ENCODE data around the gene INHBE.

The INHBE gene

DNA sequence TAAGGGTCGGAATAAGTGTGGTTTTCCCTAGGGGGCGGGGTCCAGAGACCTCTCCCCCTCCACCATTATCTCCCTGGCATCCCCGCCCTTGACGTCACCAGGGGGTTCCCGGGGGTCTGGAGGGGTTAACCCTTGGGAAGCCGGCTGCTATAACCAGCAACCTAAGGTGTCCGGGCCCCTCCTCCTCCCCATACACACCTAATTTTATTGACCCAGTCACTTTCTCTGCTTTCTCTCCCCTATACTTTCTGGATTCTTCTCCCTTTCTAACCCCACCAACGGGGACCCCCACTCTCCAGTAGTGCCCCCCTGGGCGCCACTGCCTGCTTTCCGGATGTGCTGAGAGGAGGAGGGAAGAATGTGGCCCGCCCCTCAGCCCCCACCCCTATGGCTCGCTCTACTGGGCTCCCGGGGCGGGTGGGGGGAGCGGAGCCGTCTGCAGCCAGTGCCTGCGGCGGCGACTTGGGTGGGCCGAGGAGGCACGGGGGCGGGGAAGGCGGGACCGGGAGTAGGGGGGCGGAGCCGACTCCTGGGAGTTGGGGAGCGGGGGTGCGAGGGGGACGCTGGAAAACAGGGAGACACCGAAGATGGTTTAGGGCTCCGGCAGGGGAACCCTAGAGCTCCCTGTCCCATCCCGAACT, 6.3 kb downstream of the INHBE start:
- DNase-seq (ENCODE audit: low spot score) = no peak

DNA sequence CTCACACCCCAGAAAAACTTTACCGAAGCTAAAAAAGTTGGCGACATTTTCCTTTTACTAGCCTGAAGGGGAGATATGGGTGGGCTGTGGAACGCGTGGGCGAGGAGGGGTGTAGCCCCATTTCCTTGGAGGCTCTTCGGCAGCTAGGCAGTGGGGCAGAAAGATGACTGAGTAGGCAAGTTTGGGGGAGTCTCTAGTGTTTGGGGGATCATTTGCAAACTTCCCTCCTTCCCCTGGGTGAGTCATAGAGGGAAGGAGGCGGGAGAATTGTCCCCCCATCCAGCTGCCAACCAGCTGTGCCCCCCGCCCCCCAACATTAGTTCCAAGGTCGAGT, 6.8 kb downstream of the INHBE start:
- no peak for DNase-seq (ENCODE audit: low spot score)

DNA sequence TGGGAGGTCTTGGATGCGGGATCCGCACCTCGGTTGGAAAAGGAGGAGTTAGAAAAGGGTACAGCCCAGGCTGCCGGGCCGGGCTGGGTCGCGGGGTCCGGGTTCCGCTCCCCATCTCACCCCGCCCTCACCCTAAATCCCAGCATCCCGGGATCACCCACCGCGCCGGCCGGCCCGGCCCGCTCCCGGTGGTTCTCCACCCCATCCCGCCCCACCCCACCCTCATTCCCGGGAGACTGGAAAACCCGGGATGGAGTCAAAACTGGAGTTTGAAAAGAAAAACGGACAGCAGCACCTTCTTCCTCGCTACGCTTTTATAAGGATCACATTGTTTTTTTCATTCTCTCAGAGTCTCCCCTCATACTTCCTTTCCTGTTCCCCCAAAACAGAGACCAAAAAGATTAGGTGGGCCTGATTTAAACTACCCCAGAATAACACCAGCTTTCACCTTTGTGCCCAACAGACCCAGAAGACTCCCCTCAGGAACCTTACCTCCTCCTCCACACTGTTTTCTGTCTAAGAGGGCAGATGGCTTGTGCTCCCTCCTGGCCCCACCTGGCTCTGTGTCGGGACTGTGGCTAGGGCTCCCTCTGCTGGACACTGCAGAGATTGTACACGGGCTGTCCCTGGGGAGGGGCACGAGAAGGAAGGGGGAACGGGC, 7.3 kb downstream of the INHBE start:
- peak; percentile 87 for DNase-seq (ENCODE audit: low spot score)

DNA sequence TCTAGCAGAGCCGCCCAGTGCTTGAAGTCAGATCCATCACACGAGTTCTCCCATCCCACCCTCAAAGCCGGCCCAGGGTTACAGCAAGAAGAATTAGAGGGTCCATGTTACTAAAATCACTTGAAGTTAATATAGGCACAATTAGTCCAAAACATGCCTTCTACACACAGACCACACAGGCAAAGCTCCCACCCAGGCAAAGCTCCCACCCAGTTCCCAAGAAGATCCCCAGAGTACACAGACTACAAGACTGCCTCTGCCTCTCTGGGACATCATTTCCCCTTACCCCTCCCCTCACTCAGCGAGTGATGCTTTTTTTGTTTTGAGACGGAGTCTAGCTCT, 7.8 kb downstream of the INHBE start:
- no peak for DNase-seq (ENCODE audit: low spot score)

DNA sequence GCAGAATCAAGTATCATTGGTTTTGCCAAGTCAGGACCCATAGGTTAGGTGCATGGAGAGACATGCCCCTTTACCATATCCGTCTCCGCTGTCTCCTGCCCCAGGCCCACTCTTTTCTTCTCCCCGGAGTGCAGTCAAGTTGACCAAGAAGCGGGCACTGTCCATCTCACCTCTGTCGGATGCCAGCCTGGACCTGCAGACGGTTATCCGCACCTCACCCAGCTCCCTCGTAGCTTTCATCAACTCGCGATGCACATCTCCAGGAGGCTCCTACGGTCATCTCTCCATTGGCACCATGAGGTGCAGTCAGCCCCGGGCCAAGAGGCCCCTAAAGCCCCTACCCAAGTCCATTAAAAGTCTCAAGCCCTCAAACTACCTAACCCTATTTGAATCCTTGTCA, 9.5 kb downstream of the INHBE start:
- DNase-seq (ENCODE audit: low spot score) = no peak

DNA sequence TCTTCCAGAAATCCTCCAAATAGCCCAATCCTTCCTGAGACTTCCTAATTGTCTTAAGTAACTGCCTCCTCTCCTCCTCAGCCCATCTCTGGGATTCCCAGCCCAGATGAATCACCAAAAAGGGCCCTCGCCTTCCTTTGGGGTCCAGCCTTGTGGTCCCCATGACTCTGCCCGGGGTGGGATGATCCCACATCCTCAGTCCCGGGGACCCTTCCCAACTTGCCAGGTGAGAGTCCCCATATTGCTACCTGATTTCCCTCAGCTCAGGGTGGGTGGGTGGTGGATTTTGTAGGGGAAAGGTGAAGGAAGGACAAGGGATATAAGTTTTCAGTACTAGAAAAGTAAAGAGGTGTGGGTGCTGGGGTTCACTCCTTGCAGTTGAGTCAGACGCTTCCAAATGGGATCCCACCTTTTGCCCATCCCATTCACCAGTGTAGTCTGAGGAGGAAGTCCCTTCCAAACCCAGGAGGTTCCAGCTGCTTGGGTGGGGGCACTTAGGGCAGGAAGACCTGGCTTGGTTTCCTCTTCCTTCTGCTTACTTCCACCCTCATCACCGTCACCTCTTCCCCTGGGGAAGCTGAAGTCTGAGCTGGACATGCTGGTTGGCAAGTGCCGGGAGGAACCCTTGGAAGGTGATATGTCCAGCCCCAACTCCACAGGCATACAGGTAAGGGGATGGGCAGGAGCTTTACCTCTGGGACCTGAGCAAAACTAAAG, 10.1 kb downstream of the INHBE start:
- no peak for DNase-seq (ENCODE audit: low spot score)

DNA sequence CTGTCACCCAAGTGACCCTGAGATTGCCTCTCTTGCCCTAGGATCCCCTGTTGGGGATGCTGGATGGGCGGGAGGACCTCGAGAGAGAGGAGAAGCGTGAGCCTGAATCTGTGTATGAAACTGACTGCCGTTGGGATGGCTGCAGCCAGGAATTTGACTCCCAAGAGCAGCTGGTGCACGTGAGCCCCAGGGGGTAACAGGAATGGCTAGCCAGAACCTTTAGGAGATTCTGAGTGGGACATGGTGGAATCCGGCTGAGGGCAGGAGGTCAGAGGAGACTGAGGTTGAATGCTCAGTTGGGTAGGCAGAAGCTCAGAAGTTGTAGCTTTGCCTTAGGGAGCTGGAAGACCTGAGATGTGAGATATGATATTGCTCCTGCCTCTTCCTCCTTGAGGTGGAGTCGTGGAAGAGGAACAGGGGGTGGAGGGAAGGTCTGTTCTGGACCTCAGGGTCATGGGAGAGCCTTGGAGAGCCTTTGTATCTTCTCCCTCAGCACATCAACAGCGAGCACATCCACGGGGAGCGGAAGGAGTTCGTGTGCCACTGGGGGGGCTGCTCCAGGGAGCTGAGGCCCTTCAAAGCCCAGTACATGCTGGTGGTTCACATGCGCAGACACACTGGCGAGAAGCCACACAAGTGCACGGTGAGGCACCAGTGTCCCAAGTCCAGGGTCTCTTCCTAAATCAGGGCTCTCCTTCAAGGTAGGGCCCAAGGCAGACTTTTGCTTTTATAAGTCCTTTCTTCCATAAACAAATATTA, 10.8 kb downstream of the INHBE start:
- no peak for DNase-seq (ENCODE audit: low spot score)

DNA sequence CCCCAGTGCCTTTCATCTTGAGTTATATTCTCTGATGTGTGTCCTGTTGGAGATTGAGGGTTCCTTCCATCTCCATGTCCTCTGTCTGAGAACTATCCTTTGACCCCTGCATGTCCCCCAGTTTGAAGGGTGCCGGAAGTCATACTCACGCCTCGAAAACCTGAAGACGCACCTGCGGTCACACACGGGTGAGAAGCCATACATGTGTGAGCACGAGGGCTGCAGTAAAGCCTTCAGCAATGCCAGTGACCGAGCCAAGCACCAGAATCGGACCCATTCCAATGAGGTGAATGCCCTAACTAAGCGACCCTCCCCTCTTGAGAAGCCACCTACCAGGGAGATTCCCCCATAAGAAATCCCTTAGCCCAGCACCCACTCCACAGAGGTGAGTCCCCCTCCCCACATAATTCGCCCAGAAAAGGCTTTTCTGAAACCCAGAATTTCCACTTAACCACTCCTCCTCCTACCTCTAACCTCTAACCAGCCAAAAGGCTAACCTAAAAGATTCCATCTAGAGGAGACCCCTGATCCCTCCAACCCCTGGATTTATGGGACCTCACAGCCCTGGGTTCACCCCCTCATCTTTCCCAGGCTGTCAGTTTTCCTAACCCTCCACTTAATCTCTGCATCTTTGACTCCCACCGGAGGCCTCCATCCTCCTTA, 12.2 kb downstream of the INHBE start:
- no peak for DNase-seq (ENCODE audit: low spot score)

DNA sequence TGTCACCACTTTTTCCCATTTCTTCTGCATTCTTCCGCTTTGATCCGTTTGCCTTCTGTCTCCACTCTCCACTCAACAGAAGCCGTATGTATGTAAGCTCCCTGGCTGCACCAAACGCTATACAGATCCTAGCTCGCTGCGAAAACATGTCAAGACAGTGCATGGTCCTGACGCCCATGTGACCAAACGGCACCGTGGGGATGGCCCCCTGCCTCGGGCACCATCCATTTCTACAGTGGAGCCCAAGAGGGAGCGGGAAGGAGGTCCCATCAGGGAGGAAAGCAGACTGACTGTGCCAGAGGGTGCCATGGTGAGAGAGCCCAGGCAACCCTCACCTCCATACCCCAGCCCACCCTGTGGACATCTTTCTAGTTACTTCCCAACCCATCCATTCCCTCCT, 12.8 kb downstream of the INHBE start:
- DNase-seq (ENCODE audit: low spot score) = no peak

DNA sequence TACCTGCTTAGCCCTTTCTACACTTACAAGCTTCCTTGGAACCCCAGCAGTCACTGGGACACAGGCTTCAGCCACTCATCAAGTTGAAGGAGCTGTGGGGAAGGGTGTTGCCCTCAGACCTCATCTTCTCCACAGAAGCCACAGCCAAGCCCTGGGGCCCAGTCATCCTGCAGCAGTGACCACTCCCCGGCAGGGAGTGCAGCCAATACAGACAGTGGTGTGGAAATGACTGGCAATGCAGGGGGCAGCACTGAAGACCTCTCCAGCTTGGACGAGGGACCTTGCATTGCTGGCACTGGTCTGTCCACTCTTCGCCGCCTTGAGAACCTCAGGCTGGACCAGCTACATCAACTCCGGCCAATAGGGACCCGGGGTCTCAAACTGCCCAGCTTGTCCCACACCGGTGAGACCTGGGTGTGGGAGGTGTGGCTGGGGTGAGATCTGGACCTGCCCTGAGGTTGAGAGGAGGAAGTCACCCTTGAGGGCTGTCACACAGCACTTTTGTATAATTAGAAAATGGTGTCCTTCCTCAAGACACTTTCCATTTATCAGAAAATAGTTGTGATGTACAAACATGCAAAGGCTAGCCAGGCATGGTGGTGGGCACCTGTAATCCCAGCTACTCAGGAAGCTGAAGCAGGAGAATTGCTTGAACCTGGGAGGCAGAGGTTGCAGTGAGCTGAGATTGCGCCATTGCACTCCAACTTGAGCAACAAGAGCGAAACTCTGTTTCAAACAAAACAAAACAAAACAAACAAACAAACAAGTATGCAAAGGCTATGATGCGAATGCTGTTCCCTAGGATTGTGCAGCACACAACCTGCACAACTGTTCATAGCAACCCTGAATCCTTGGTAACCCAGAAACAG, 14.4 kb downstream of the INHBE start:
- no peak for DNase-seq (ENCODE audit: low spot score)

DNA sequence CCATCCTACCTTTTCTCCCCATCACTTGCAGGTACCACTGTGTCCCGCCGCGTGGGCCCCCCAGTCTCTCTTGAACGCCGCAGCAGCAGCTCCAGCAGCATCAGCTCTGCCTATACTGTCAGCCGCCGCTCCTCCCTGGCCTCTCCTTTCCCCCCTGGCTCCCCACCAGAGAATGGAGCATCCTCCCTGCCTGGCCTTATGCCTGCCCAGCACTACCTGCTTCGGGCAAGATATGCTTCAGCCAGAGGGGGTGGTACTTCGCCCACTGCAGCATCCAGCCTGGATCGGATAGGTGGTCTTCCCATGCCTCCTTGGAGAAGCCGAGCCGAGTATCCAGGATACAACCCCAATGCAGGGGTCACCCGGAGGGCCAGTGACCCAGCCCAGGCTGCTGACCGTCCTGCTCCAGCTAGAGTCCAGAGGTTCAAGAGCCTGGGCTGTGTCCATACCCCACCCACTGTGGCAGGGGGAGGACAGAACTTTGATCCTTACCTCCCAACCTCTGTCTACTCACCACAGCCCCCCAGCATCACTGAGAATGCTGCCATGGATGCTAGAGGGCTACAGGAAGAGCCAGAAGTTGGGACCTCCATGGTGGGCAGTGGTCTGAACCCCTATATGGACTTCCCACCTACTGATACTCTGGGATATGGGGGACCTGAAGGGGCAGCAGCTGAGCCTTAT, 15.3 kb downstream of the INHBE start:
- no peak for DNase-seq (ENCODE audit: low spot score)

DNA sequence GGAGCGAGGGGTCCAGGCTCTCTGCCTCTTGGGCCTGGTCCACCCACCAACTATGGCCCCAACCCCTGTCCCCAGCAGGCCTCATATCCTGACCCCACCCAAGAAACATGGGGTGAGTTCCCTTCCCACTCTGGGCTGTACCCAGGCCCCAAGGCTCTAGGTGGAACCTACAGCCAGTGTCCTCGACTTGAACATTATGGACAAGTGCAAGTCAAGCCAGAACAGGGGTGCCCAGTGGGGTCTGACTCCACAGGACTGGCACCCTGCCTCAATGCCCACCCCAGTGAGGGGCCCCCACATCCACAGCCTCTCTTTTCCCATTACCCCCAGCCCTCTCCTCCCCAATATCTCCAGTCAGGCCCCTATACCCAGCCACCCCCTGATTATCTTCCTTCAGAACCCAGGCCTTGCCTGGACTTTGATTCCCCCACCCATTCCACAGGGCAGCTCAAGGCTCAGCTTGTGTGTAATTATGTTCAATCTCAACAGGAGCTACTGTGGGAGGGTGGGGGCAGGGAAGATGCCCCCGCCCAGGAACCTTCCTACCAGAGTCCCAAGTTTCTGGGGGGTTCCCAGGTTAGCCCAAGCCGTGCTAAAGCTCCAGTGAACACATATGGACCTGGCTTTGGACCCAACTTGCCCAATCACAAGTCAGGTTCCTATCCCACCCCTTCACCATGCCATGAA, 16.0 kb downstream of the INHBE start:
- DNase-seq (ENCODE audit: low spot score) = no peak

DNA sequence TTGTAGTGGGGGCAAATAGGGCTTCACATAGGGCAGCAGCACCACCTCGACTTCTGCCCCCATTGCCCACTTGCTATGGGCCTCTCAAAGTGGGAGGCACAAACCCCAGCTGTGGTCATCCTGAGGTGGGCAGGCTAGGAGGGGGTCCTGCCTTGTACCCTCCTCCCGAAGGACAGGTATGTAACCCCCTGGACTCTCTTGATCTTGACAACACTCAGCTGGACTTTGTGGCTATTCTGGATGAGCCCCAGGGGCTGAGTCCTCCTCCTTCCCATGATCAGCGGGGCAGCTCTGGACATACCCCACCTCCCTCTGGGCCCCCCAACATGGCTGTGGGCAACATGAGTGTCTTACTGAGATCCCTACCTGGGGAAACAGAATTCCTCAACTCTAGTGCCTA, 16.6 kb downstream of the INHBE start:
- DNase-seq (ENCODE audit: low spot score) = no peak

DNA sequence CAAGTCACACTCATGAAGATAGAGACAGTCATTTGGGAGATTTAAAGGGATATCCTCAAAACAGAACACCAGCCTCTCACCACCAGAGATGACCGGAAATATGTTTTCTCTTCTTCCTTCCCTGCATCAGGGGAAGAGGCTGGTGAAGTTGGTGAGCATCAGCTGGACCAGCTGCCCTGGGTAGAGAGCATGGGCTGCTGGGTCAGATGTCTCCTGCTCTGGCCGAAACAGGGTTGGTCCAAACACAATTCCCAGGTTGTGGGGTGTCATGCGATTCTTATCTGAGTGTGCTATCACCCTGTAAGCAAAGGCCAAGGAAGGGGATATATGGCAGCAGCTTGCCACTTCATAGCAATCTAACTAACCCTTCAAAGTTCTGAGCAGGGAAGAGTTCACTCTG, 17.3 kb downstream of the INHBE start:
- no peak for DNase-seq (ENCODE audit: low spot score)

DNA sequence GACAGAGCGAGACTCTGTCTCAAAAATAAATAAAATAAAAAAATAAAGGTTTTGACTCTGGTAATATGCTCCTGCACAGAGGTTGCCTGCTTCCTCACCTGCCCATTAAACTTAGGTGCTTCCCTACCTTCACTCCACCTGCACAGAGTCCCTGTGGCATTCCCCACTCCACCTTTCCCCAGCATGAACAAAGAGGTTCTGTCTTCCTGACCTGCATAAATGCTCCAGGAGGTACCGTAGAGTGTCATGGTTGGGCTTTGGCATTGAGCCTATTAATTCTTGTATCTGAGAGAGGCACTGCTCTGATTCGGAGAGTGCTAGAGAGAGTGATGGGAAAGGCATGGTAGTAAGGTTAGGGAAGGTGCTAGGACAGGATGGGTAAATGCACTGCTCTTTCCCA, 18.3 kb downstream of the INHBE start:
- DNase-seq (ENCODE audit: low spot score) = no peak

DNA sequence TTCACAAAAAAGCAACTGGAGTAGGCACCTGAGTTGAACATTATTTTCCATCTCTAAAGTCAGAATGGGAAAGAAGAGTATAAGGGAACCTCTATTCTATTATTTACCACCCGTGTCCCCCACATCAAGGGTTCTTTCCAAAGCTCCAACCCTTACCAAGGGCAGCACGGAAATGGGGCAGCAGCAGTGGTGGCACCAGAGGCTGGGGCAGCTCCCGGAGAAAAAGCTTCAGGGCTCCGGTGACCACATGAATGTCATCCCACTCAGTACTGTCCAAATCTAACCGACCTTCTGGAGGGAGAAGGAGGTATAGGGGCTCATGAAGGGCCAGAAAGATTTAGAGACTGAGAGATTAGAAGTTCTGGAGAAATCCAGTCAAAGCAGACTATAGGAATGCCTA, 18.8 kb downstream of the INHBE start:
- DNase-seq (ENCODE audit: low spot score) = no peak

DNA sequence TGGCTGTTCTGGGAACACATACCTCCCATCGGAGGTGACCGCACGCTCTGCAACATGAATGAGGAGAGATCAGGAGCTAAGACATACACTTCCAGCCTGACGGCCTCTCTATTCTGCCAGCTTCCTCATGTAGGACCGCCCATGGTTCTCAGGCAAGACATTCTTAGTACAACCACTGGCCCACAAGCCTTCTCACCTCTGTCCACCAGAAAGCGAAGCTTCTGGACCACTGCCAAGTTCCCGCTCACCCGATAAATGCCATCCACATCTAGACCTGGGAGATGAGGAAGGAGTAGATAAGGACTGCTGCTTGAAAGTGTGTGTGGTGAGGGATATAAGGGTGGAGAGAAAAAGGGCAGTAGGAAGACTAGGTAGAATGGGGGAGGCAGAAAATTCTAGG, 19.3 kb downstream of the INHBE start:
- DNase-seq (ENCODE audit: low spot score) = no peak

DNA sequence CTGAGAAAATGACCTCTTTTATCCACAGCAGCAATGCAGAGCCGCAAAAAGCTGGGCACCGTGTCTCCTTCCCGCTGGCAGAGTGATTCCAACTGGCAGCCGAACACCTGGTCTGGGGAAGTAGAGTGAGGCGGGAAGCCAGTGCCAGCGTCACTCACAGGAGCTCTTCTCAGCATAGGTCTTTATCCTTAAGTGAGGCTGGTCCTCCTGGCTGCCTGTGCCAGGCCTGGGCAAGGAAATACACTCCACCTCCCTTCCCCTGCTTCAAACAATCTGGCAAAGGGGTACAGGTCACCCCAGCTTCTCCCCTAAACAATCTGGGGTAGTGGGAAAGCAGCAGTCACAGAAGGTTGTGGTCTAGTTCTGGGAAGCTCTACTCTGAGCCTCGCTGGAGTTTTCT, 19.8 kb downstream of the INHBE start:
- DNase-seq (ENCODE audit: low spot score) = no peak

DNA sequence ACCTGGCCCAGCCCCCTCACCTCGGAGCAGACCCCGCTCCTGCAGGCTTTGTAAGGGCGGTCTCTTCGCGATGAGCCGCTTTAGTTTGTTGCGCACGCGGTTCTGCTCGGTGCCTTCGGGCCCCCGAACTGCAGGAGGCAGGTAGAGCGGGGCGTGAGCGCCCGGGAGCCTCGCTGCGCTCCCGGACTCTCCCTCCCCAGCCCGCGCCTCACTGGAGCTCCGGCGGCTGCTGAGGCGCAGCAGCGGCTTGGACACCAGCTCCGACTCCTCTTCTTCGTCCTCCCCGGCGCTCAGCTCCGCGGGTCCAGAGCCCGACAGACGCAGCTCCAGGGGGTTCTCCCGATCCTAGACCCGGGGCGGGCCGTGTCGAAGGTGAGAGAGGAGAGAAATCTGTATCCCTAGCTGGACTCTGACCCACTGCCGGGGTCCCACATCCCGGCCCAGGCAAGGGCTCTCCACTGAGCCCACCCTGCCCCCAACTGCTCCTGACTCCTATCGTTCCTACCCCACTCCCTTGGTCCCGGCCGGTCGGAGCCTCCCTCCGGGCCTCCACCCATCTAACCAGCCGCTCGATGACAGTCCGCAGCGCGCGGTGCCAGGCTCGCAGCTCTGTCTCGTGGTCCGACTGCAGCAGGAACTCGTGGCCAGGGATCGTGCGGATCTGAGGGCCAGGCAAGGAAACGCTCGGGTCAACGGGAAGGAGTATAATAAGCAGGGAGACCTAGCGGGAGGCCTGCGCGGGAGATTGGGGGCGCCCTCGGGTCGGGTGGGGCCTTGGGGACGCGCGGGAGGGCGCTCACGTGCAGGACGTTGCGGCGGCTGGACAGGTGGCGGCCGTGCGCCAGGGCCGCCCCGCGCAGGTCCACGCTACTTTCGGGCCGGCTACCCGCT, 20.4 kb downstream of the INHBE start:
- DNase-seq (ENCODE audit: low spot score) = no peak
